Stimulated activated naive CD8-positive, alpha-beta T cell treated with anti-CD3 and anti-CD28 coated beads, Interleukin-15, Interleukin-2, amounts not matched to agents 100 ng/mL and 50 ng/mL, for 24 hours (primary cell): ENCODE results near the gene BLM.
"Not testable (repeated sequence)": the region's sequence is repeated elsewhere in the genome, so short reads cannot be mapped to it uniquely, and the experiment has no call there.

Source experiments
- H3K27ac Mint-ChIP-seq: one replicate; pipeline ENCODE4 v1.8.0; 2021; ENCODE audit warnings: mild to moderate bottlenecking, mixed read lengths
- H3K27me3 Mint-ChIP-seq: one replicate; pipeline ENCODE4 v1.8.0; 2021; ENCODE audit warnings: mixed read lengths
- H3K36me3 Mint-ChIP-seq: one replicate; pipeline ENCODE4 v1.8.0; 2021; ENCODE audit warnings: low read depth, mixed read lengths
- H3K4me1 Mint-ChIP-seq: one replicate; pipeline ENCODE4 v1.8.0; 2021; ENCODE audit warnings: low read depth, mixed read lengths
- H3K4me3 Mint-ChIP-seq: one replicate; pipeline ENCODE4 v1.8.0; 2021; ENCODE audit warnings: mild to moderate bottlenecking, mixed read lengths
- H3K9me3 Mint-ChIP-seq: one replicate; pipeline ENCODE4 v1.8.0; 2021; ENCODE audit warnings: mixed read lengths

Gene BLM

DNA sequence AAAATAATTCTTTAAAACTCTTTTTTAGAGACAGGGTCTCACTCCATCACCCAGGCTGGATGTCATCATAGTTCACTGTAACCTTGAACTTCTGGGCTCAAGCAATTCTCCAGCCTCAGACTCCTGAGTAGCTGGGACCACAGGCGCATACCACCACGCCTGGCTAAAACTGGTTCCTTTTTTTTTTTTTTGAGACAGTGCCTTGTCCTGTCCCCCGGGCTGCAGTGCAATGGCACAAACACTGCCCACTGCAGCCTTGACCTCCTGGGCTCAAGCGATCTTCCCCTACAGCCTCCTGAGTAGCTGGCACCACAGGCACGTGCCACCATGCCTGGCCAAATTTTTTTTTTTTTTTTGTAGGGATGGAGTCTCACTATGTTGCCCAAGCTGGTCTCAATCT, 127.5 kb downstream of the BLM start:
- no peak overlapping the region for H3K4me3 Mint-ChIP-seq
- no peaks in the 10 kb centered on the region for H3K36me3 Mint-ChIP-seq
- H3K4me1 Mint-ChIP-seq, result peaks cover 30% of the 10 kb centered on the region
- H3K27ac Mint-ChIP-seq, result peak overlapping the region; percentile 58
- H3K27me3 Mint-ChIP-seq, result no peaks in the 10 kb centered on the region
- H3K9me3 Mint-ChIP-seq, result no peaks in the 10 kb centered on the region

DNA sequence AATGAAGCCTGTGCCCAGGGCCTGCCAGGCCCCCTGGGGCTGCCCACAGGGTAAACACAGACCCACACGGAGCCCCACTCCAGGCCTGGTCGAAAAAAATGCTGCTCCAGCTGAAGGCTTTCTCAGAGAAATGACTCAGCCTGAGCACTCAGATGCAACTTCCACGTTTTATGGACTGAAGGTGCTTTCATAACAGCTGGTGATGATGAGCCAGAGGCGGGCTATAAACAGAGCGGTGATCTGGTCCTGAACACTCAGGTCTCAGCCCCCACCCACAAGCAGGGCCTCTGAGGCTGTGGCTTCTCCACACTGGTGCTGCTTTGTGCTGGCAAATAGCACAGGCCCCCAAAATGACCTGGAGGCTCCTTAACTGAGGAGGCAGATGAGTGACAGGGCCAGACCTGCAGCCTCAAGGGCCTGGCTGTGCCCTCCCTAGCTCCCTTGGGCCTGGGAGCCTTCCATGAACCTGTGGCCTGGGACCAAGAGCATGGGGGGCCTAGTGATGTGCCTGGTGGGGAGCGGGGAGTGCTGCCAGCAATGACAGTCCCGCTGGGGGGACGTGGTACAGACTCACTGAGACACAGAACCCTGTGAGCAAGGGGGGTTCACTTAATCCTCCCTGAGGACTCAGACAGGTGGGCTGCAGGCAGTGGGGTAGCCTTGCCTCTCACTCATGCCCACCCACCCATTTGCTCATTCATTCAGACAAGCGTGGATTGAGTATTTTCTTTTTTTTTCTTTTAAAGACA, 128.2 kb downstream of the BLM start:
- H3K4me1 Mint-ChIP-seq, result peaks cover 24% of the 10 kb centered on the region
- peak overlapping the region; percentile 58 for H3K27ac Mint-ChIP-seq
- H3K9me3 Mint-ChIP-seq, result no peaks in the 10 kb centered on the region
- H3K27me3 Mint-ChIP-seq, result no peaks in the 10 kb centered on the region
- H3K4me3 Mint-ChIP-seq, result no peak overlapping the region
- no peaks in the 10 kb centered on the region for H3K36me3 Mint-ChIP-seq

DNA sequence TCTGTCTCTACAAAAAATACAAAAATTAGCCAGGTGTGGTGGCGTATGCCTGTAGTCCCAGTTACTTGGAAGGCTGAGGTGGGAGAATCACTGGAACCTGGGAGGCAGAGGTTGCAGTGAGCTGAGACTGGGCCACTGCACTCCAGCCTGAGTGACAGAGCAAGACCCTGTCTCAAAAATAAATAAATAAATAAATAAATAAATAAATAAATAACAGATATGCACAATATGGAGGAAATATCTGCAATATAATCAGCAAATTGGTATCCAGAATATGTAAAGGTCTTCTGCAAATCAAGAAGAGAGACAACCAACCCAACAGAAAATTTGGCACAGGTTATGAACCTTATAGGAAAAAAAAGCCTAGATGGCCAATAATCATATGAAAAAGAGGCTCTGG, 132.3 kb downstream of the BLM start:
- H3K4me3 Mint-ChIP-seq, H3K27me3 Mint-ChIP-seq, H3K9me3 Mint-ChIP-seq, H3K36me3 Mint-ChIP-seq, H3K27ac Mint-ChIP-seq: not testable (repeated sequence)
- H3K4me1 Mint-ChIP-seq, result peaks cover 62% of the 10 kb centered on the region

DNA sequence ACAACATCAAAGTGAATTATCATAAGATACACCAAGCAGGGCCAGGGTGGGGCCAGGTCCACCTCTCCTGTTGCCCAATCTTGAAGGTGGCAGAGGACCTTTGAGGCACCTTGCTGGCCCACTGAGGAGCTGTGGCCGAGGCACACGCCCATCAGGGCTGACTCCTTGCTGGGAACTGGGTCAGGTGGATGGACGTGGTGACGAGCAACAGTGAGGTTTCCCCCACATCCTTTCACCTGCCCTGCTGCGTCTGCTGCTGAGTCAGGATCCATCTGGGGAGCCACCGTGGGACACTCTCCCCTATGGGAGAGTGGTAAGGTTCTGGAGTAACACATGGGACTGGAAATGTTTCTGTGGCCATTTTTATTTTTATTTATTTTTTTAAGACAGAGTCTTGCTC, 134.0 kb downstream of the BLM start:
- Mint-ChIP-seq H3K27me3 (no peaks in the 10 kb centered on the region), H3K27ac (peak overlapping the region; percentile 95), H3K4me1 (peaks cover 68% of the 10 kb centered on the region), H3K9me3 (no peaks in the 10 kb centered on the region), H3K36me3 (peaks cover 3% of the 10 kb centered on the region), H3K4me3 (peak overlapping the region; percentile 49)

DNA sequence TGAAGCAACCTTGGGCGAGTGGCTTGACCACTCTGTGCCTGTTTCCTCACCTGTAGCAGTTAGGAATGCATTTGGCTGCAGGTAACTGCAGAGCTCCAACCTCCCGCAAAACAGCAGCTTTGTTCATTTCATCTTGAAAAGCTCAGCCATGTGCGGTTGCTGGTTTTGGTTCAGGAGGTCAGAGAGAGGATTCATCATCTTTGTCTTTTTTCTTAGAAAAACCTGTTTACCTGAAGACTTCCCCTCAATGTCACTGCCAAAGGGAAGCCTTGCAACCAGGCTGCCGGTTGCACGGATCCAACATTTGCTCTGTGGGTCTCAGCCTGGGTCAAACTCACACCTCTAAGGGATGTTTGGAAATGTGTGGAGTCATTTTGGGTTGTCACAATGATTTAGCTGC, 134.8 kb downstream of the BLM start:
- Mint-ChIP-seq H3K4me1 (peaks cover 72% of the 10 kb centered on the region), H3K36me3 (peaks cover 3% of the 10 kb centered on the region), H3K9me3 (no peaks in the 10 kb centered on the region), H3K27me3 (no peaks in the 10 kb centered on the region), H3K4me3 (peak overlapping the region; percentile 49), H3K27ac (peak overlapping the region; percentile 95)

DNA sequence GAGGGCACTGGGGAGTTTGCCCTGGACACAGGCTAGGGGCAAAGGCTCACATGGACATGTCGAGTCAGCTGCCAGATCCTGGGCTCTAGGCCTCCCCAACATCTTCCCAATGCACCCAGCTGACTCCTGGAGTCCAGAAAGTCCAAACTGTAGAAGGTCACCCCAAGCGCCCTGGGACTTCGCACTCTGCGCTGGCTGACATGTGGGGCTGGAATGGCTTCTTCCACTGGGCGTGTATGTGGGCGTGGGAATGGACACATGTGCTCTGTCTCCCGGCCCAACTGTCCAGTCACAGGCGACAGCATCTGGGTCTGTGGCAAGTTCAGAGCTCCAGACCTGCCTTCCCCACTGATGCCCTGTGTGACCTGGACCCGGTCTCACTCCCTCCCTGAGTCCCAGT, 138.0 kb downstream of the BLM start:
- no peaks in the 10 kb centered on the region for H3K9me3 Mint-ChIP-seq
- no peak overlapping the region for H3K4me3 Mint-ChIP-seq
- H3K27ac Mint-ChIP-seq, result peak overlapping the region; percentile 82
- H3K36me3 Mint-ChIP-seq, result peaks cover 3% of the 10 kb centered on the region
- H3K4me1 Mint-ChIP-seq, result peaks cover 85% of the 10 kb centered on the region
- H3K27me3 Mint-ChIP-seq, result no peaks in the 10 kb centered on the region

- H3K36me3 Mint-ChIP-seq, result no peaks in the 10 kb centered on the region
- no peak overlapping the region for H3K4me3 Mint-ChIP-seq
- H3K9me3 Mint-ChIP-seq, result no peaks in the 10 kb centered on the region
- peaks cover 80% of the 10 kb centered on the region for H3K4me1 Mint-ChIP-seq
- H3K27ac Mint-ChIP-seq, result peak overlapping the region; percentile 65
- H3K27me3 Mint-ChIP-seq, result no peaks in the 10 kb centered on the region
Observed at GRCh38 chr15:90857337-90857736, 140.2 kb downstream of the BLM start.

DNA sequence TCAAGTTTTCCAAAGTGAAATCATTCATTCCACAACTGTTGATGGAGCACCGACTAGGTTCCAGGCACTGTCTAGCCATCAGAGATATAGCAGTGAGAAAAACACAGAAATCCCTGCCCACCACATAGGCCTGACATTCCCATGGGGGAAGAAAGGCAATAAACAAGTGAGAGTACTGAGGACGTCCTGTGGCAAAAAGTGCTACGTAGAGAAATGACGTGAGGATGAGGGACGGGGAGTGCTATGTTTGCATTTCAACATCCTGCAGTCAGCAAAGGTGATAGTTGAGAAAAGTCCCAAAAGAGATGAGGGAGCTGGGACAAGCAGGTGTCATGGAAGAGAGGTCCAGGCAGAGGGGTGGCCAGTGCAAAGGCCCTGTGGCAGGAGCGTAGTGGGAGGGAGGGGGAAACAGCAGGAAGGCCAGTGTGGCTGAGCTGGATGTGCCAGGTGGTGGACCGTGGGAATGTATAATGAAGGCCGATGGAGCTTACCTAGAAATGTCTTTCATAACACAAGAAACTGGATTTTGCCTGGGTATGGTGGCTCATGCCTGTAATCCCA, 140.8 kb downstream of the BLM start:
- no peaks in the 10 kb centered on the region for H3K9me3 Mint-ChIP-seq
- H3K4me1 Mint-ChIP-seq, result peaks cover 74% of the 10 kb centered on the region
- H3K4me3 Mint-ChIP-seq, result no peak overlapping the region
- H3K36me3 Mint-ChIP-seq, result no peaks in the 10 kb centered on the region
- H3K27me3 Mint-ChIP-seq, result no peaks in the 10 kb centered on the region
- peak overlapping the region; percentile 37 for H3K27ac Mint-ChIP-seq

GRCh38 chr15:90859234-90860131, 142.3 kb downstream of the BLM start:
- no peaks in the 10 kb centered on the region for H3K9me3 Mint-ChIP-seq
- H3K27ac Mint-ChIP-seq, result peak overlapping the region; percentile 47
- H3K4me1 Mint-ChIP-seq, result peaks cover 74% of the 10 kb centered on the region
- no peaks in the 10 kb centered on the region for H3K27me3 Mint-ChIP-seq
- H3K4me3 Mint-ChIP-seq, result no peak overlapping the region
- H3K36me3 Mint-ChIP-seq, result no peaks in the 10 kb centered on the region

DNA sequence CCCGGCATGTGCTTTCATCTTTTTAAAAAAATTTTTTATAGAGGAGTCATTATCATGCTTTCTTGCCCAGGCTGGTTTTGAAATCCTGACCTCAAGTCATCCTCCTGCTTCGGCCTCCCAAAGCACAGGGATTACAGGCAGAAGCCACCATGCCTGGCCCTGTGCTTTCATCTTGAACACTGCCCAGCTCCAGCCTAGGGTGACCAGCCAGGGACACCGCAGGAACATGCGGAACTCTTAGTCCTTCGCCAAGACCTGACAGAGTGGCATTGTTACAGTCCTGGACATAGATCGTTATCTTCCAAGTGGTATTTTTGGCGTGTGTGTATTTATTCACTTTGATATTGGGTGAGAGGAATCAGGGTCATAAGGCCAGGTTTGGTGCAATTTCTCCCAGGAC, 143.3 kb downstream of the BLM start:
- Mint-ChIP-seq H3K4me3 (no peak overlapping the region), H3K4me1 (peaks cover 66% of the 10 kb centered on the region), H3K27ac (no peak overlapping the region), H3K27me3 (no peaks in the 10 kb centered on the region), H3K9me3 (no peaks in the 10 kb centered on the region), H3K36me3 (no peaks in the 10 kb centered on the region)

- Mint-ChIP-seq H3K9me3 (no peaks in the 10 kb centered on the region), H3K27me3 (no peaks in the 10 kb centered on the region), H3K27ac (no peak overlapping the region), H3K36me3 (no peaks in the 10 kb centered on the region), H3K4me1 (peaks cover 59% of the 10 kb centered on the region), H3K4me3 (no peak overlapping the region)
Observed at GRCh38 chr15:90860942-90861675, 144.0 kb downstream of the BLM start.

- no peaks in the 10 kb centered on the region for H3K9me3 Mint-ChIP-seq
- H3K4me1 Mint-ChIP-seq, result peaks cover 45% of the 10 kb centered on the region
- no peak overlapping the region for H3K4me3 Mint-ChIP-seq
- H3K27ac Mint-ChIP-seq, result peak overlapping the region; percentile 6
- no peaks in the 10 kb centered on the region for H3K27me3 Mint-ChIP-seq
- no peaks in the 10 kb centered on the region for H3K36me3 Mint-ChIP-seq
Observed at GRCh38 chr15:90862487-90862886, 145.3 kb downstream of the BLM start.

GRCh38 chr15:90862964-90863778, 146.0 kb downstream of the BLM start:
- H3K27ac Mint-ChIP-seq, result peak overlapping the region; percentile 45
- H3K9me3 Mint-ChIP-seq, result no peaks in the 10 kb centered on the region
- H3K36me3 Mint-ChIP-seq, result no peaks in the 10 kb centered on the region
- H3K27me3 Mint-ChIP-seq, result no peaks in the 10 kb centered on the region
- H3K4me1 Mint-ChIP-seq, result peaks cover 43% of the 10 kb centered on the region
- no peak overlapping the region for H3K4me3 Mint-ChIP-seq

DNA sequence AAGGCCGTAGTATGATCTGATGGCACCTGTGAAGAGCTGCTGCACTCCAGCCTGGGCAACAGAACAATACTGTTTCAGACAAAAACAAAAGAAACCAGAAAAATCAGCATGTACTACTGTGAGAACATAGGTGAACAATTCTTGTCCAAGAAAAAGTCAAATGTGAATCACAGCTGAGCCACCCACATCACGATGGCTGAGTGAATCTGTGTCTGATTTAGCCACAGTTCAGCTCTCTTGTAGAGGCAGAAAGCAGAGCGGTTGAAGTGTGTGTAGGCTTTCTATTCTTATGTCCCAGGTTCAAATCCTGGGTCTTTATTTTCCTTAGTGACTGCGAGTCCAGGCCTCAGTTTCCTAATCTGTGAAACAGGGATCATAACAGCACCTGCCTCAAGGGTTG, 146.8 kb downstream of the BLM start:
- Mint-ChIP-seq H3K36me3 (no peaks in the 10 kb centered on the region), H3K27ac (peak overlapping the region; percentile 10), H3K9me3 (no peaks in the 10 kb centered on the region), H3K27me3 (no peaks in the 10 kb centered on the region), H3K4me1 (peaks cover 51% of the 10 kb centered on the region), H3K4me3 (no peak overlapping the region)
